IPS-15b (cell line): Measurements from ENCODE around the gene CREG2.

Source experiments
- H3K27me3 ChIP-seq: one replicate; pipeline ENCODE4 v1.6.1; 2013; ENCODE audit warnings: low read length; ENCODE audit not compliant: control insufficient read depth, insufficient read depth
- H3K36me3 ChIP-seq: one replicate; pipeline ENCODE4 v1.6.1; 2013; ENCODE audit warnings: low read length; ENCODE audit not compliant: control insufficient read depth, insufficient read depth
- H3K4me1 ChIP-seq: one replicate; pipeline ENCODE4 v1.6.1; 2013; ENCODE audit warnings: mild to moderate bottlenecking, low read length; ENCODE audit not compliant: control insufficient read depth, insufficient read depth
- H3K4me3 ChIP-seq: one replicate; pipeline ENCODE4 v1.5.1; 2013; ENCODE audit warnings: low read depth, low read length
- H3K9ac ChIP-seq: one replicate; pipeline ENCODE4 v1.6.1; 2013; ENCODE audit warnings: low read depth, mild to moderate bottlenecking, low read length
- H3K9me3 ChIP-seq: one replicate; pipeline ENCODE4 v1.6.1; 2013; ENCODE audit warnings: mild to moderate bottlenecking, low read length; ENCODE audit not compliant: control insufficient read depth, insufficient read depth

CREG2 gene

GRCh38 chr2:101387151-101387834, at the start of gene CREG2:
CREG2 (minus strand) TSS chr2:101387503; CDS start chr2:101387457, 46 bp downstream.
- Histone ChIP-seq H3K9ac (no peak within 1 kb of the TSS), H3K4me3 (peak within 1 kb of the TSS; percentile 89), H3K9me3 (no peaks in the 10 kb centered on the region), H3K27me3 (peaks cover 29% of the 10 kb centered on the region), H3K4me1 (no peaks in the 10 kb centered on the region), H3K36me3 (no peaks in the 10 kb centered on the region)

- Histone ChIP-seq H3K36me3 (no peaks in the 10 kb centered on the region), H3K4me1 (peaks cover 7% of the 10 kb centered on the region), H3K27me3 (peaks cover 3% of the 10 kb centered on the region), H3K9me3 (no peaks in the 10 kb centered on the region), H3K4me3 (no peak overlapping the region), H3K9ac (peak overlapping the region; percentile 20)
Observed at GRCh38 chr2:101435001-101435862, 47.9 kb upstream of the CREG2 start.

- no peak overlapping the region for H3K9ac ChIP-seq
- H3K4me3 ChIP-seq = no peak overlapping the region
- H3K27me3 ChIP-seq = peaks cover 3% of the 10 kb centered on the region
- H3K36me3 ChIP-seq = no peaks in the 10 kb centered on the region
- no peaks in the 10 kb centered on the region for H3K9me3 ChIP-seq
- H3K4me1 ChIP-seq = peaks cover 7% of the 10 kb centered on the region
Observed at GRCh38 chr2:101433465-101433864, 46.2 kb upstream of the CREG2 start.

GRCh38 chr2:101432411-101433181, 45.3 kb upstream of the CREG2 start:
- Histone ChIP-seq H3K36me3 (no peaks in the 10 kb centered on the region), H3K9ac (no peak overlapping the region), H3K4me1 (peaks cover 7% of the 10 kb centered on the region), H3K4me3 (no peak overlapping the region), H3K9me3 (no peaks in the 10 kb centered on the region), H3K27me3 (peaks cover 3% of the 10 kb centered on the region)

GRCh38 chr2:101431486-101431885, 44.2 kb upstream of the CREG2 start:
- Histone ChIP-seq H3K36me3 (no peaks in the 10 kb centered on the region), H3K9ac (no peak overlapping the region), H3K27me3 (peaks cover 3% of the 10 kb centered on the region), H3K9me3 (no peaks in the 10 kb centered on the region), H3K4me1 (peaks cover 7% of the 10 kb centered on the region), H3K4me3 (no peak overlapping the region)

GRCh38 chr2:101430156-101430555, 42.9 kb upstream of the CREG2 start:
- Histone ChIP-seq H3K9me3 (no peaks in the 10 kb centered on the region), H3K9ac (no peak overlapping the region), H3K36me3 (no peaks in the 10 kb centered on the region), H3K27me3 (peaks cover 3% of the 10 kb centered on the region), H3K4me1 (peaks cover 4% of the 10 kb centered on the region), H3K4me3 (no peak overlapping the region)

- Histone ChIP-seq H3K27me3 (peaks cover 2% of the 10 kb centered on the region), H3K9ac (no peak overlapping the region), H3K4me3 (no peak overlapping the region), H3K9me3 (no peaks in the 10 kb centered on the region), H3K4me1 (no peaks in the 10 kb centered on the region), H3K36me3 (no peaks in the 10 kb centered on the region)
Observed at GRCh38 chr2:101429453-101429852, 42.1 kb upstream of the CREG2 start.

GRCh38 chr2:101428422-101429176, 41.3 kb upstream of the CREG2 start:
- Histone ChIP-seq H3K9me3 (no peaks in the 10 kb centered on the region), H3K4me1 (no peaks in the 10 kb centered on the region), H3K36me3 (no peaks in the 10 kb centered on the region), H3K27me3 (no peaks in the 10 kb centered on the region), H3K9ac (no peak overlapping the region), H3K4me3 (no peak overlapping the region)

GRCh38 chr2:101427743-101428142, 40.4 kb upstream of the CREG2 start:
- Histone ChIP-seq H3K4me1 (no peaks in the 10 kb centered on the region), H3K27me3 (no peaks in the 10 kb centered on the region), H3K4me3 (no peak overlapping the region), H3K9me3 (no peaks in the 10 kb centered on the region), H3K9ac (no peak overlapping the region), H3K36me3 (no peaks in the 10 kb centered on the region)

- no peaks in the 10 kb centered on the region for H3K9me3 ChIP-seq
- no peaks in the 10 kb centered on the region for H3K36me3 ChIP-seq
- no peaks in the 10 kb centered on the region for H3K4me1 ChIP-seq
- no peak overlapping the region for H3K4me3 ChIP-seq
- H3K27me3 ChIP-seq = no peaks in the 10 kb centered on the region
- no peak overlapping the region for H3K9ac ChIP-seq
Observed at GRCh38 chr2:101427240-101427639, 39.9 kb upstream of the CREG2 start.

- H3K27me3 ChIP-seq = no peaks in the 10 kb centered on the region
- H3K36me3 ChIP-seq = no peaks in the 10 kb centered on the region
- H3K9ac ChIP-seq = no peak overlapping the region
- H3K4me3 ChIP-seq = no peak overlapping the region
- H3K4me1 ChIP-seq = no peaks in the 10 kb centered on the region
- no peaks in the 10 kb centered on the region for H3K9me3 ChIP-seq
Observed at GRCh38 chr2:101426822-101427221, 39.5 kb upstream of the CREG2 start.
